Activated CD4-positive, alpha-beta T cell treated with anti-CD3 and anti-CD28 coated beads, Interleukin-2, Interleukin-4, amounts not matched to agents 100 ng/mL and 50 ng/mL, durations not matched to agents 16 hours and 8 hours (primary cell): ENCODE data around the gene NR5A2.
A peak's percentile ranks its signal among the peaks of the same experiment; 100 is the strongest.

ENCODE experiments used
- DNase-seq: peaks from one replicate; pipeline ENCODE4 v3.0.0-alpha.2; 2020; ENCODE audit warnings: low spot score

The NR5A2 gene

DNA sequence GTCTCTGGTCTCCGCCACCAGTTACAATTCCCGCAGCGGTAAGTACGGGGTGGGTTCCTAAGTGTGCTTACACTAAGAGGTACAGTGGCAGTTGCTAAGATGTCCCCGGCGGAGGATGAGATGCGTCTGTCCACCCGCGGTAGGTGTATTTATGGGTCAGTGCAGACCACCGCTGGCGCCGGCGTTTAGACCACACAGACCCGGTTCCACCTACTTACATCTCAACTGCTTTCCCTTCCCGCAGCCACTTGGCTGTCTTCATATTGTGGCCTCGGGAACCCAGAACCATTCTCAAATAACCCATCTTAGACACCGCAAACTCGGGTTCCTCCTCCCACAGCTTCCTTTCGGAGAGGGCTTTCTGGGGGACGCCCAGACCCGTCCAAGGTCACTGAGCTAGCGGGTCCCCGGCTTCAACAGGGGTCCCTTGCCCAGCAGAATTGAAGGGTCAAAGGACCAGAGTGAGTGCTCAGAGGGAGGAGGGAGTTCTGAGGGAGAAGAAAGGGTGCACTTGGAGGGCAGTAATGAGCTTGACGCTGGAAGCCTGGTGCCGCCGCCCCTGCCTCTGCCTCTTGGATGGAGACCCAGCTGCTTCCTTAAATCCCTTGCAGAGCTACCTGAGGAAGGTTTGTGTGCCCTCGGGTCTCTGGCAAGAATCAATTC lies 8.6 kb downstream of the NR5A2 start:
- no peak for DNase-seq

DNA sequence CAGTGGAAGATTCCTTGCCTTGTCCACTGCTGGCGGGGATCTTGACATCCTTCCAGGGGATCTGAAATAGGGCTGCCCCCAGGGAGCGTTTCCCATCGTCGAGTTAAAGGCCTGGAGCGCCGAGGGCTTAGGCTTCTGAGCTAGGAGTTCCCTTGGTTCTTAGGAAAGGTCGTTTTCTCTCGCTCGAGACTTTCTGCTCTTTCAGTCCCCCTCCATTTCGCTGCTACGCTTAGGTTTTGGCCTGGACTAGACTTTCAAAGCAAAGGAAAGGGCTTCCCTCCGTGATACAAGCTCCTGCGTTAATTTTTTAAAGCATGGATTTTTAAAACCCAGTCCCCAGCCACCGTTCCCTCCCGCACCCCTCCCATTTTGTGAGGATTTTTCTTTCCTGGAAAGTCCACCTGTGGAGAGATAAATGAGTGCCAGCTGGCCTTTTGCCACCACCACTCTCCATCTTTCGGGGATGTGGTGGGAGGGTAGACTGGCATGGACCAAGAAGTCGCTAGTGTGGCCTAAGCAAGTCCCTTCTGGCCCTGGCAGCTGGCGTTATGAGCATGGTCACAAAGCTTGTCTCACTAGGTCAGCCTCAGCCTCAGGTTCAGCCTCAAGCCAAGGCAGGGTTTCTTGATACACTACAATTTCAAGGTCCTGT lies 9.2 kb downstream of the NR5A2 start:
- no peak for DNase-seq

DNA sequence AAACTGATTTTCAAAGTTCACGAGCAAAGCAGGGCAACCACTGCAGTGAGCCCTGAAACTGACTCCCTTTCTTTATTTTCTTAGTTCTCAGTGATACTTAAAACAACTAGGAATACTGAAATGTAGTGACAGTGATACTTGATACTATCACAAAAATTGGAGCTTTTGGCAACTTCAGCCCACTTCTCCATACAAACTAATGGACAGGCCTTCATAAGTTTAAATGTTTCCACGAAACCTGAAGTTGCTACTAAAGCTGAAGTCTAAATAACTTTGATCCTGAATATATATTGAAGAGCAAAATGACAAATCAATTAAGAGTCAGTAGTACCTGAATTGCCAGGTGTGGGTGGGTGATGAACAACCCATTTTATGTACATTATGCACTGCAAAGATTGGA lies 10.0 kb downstream of the NR5A2 start:
- DNase-seq = no peak

DNA sequence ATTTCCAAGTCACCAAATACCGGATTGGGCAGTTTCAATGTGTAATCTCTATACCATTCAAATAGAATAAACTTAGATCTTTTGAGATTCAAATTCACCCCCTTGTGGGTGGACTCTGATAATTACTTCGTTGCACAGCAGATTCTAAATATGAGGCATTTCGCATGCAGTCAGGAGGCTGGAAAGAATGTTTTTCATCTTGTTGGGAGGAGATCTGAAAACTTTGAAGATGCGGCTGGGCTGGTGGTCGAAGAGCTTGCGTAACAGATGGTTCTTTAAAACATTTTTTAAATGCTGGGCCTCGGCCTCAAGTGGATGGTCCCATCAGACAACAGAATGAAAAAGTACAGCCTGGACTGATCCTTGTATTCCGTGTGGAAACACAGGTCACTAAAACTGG lies 10.4 kb downstream of the NR5A2 start:
- no peak for DNase-seq

DNA sequence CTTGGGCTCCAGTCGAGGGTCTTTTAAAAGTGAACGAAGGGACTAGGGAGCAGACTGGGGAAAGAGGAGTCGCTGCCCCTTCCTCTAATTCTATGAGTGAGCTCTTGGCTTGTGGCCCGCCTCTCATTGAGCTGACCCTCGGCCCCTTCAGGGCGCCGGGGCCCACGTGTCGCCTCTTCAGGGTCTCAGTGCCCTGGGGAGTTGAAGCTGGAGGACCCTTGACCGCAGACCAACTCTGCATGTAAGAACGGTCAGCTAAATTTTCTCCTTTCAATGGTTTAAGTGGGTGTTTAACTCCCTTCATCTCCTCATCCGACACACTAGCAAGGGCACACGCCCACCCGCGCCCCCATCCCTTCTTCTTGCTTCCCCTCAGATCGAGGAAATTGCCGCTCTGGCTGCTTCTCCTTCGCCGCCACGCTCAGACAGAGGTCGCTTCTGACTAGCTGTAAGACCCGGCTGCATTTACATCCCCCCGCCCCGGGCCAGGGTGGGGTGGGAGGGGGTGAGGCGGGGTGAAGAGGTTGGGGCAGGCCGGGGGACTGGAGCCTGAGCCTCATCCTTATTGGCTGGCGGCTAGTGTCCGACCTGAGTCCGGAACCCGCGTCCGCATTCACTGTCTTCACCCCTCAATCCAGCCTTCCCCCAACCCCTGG lies 10.9 kb downstream of the NR5A2 start:
- no peak for DNase-seq

DNA sequence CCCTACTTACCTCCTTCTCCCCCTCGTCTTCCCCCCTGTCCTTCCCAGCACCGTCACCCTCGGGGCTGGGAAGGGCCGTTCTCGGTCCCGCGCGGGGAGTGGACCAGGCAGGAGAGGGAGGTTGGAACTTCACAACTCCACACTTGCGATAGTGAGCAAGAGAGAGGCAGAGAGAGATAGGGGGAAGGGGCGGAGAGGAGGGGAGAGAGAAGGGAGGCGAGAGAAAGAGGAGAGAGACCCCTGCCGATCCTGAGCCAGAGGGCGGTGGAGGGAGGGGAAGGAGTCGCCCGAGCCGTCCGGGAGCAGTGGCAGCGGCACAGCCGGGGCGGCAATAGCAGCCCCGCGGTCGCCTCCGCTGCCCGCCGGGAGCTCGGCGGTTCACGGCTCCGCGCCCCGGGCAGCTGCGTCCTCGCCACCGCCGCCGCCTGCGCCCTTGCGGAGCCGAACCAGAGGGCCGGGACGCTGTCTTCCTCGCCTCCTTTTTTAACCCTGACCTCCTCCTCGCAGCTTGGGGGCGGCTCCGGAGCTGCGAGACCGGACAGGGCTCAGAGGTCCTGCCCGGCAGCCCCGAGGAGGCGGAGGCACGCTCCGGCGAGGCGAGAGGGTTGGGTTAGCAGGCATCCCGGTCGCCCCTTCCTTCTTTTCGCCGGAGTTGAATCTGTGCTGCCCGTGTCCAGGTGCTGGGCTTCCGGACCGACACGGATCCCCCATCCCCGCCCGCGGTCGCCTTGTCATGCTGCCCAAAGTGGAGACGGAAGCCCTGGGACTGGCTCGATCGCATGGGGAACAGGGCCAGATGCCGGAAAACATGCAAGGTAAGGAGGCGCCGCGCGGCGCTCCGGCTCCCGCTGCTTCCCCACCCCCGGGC lies 11.7 kb downstream of the NR5A2 start:
- peak; percentile 9 for DNase-seq

DNA sequence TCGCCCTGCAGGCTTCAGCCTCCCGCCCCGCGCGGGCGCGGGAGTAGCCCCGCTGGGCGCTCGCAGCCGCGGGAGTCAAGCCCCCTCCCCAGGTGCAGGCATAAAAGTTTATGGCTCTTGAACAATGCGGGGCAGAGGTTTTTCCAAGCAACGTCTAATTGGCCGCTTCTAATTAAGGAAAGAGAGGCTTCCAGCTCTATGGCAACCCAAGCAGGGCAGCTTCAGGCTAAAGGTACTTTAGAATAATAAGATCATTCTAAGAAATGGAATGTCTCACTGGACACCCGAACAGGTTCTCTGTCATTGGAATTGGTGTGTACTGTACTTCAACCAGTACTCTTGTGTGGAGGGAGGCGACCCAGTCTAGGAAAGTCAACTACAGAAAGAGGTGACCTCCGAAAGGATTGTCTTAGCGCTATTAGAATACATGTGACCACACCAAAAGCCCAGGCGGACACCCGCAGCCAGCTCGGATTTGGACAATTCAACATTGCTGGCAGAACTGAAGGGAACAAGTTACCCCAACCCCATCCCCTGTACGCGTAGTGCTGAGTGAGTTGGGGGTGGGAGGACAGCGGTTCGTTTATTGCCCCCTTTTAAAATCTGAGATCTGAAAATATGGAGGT lies 12.5 kb downstream of the NR5A2 start:
- no peak for DNase-seq

DNA sequence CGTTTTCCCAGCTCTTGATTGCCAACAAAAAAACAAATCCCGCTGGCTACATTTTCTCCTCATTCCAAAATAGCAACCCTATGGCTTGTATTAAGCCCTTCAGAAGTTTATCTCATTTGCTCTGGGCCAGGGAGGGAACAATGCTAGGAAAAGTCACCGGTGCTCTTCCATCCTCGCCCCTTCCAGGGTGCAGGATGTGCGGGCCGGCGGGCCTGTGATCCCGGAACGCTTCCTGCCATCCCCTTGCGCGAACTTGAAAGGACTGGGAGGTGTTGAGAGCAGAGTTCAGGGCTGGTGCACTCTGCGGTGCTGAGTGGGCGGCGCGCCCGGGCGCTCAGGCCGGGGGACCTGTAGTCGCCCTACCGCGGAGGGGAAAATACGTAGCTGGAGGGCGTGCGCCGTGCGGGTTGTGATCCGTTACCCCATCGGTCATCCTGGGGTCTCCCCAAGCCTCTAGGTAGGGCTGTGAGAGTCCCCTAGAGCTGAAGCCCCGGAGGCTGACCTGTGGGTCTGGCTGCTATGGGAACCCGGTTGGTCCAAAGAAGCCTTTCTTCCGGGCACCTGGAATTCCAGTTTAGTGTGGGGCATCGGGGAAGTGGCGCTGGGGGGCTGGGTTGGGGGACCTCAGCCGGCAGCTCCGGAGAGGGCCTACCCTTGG lies 13.1 kb downstream of the NR5A2 start:
- no peak for DNase-seq

DNA sequence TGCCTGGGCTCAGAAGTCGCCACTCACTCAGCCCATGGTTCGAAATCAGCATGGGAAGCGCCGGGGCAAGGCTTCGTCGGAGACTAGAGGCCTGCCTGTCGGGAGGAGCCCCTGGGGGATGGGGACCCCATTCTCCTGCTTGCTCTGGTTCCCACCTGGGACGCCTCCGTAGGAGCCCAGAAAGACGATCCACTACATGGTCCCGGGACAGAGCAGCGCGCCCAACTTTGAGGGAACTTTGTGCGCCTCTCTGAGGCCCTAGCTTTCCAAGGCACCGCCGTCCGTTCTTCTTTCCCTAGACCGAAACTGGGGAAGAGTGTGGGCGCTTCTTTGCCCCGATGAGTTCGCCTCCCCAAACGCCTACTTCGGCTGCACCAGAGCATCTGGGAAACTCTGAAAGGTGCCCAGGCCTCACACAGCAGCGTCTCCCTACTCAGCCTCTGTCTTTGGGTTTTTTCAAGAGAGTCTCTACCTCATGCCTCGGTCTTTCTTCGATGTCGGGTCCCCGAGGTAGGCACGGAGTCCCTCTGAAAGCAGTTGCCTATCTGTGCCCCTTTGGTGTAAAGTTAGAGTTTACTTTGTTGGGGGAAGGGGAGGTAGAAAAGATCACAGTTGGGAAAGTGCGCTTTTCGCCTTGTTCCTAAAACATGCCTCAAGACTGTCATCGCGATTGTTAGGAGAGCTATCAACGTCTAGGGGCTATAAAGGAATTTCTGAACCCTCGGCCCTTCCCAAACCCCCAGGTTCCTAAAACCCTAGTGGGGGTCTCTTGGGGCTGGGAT lies 14.0 kb downstream of the NR5A2 start:
- no peak for DNase-seq

DNA sequence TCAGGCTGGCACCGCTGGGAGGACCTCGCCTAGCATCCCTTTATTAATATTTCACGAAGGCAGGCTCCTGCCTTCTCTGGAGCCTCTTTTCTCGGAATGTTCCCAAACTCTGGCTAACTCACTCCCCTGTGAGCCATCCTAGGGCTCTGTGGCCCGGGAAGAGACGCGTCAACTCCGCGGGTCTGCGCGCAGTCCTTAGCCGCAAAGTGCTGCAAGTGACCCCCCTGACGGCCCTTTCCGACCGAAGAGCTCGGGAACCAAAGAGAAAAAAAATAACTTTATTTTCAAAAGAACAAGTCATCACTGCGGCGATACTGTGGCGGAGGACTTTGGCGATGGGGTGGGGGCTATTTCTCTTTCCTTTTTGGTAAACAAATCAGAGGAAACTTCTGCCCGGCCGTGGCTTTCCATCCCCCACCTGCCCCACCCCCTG lies 14.6 kb downstream of the NR5A2 start:
- DNase-seq = no peak

DNA sequence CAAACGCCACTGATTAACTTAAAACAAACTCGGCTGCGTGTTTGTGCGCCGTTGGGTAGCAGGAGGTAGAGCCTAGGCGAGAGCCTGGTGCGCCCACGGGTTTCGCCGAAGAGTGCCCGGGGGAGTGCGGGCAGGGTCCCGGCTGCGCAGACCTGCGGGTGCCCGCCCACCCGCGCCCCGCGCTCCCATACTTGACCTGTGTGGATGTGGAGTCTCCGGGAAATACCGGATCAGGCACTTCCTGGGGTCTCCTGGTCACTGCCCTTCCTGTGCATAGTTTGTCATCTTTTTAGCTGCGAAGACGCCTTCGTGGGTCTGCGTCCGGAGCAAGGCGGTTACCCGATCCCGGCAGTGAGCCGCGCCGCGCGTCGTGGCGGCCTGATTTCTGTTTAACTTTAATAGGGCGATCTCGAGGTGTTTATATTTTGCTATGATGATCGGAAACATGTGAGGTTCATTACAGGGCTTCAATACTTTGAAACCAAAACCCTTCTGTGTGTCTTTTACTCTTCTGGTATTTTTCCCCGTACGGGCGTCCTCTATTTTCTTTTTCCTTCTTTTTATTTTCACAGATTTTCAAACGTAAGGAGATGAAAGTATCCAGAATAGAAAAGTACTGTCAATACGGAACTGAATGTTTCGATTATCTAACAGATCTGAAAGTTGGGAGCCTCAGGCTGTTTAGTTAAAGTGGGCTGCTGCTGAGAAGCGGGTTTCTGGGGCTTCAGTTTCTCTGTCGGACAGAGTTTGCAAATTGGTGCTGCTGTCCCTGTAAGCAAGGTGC lies 15.2 kb downstream of the NR5A2 start:
- no peak for DNase-seq

DNA sequence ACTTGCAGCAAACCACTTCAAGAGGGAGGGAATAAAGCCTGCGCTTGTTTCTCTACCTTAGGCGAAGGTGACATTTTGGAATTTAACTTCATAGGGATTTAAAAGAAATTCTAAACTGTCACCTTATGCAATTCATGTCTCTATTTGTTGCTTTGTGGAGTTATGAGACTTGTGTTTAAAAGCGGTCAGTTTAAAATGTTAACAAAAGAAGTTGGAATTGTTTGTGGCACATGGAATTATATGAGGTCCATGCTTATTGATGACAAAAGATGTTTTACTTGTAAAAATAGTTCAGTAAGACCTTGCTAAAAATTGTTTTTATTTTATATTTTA lies 15.8 kb downstream of the NR5A2 start:
- no peak for DNase-seq

DNA sequence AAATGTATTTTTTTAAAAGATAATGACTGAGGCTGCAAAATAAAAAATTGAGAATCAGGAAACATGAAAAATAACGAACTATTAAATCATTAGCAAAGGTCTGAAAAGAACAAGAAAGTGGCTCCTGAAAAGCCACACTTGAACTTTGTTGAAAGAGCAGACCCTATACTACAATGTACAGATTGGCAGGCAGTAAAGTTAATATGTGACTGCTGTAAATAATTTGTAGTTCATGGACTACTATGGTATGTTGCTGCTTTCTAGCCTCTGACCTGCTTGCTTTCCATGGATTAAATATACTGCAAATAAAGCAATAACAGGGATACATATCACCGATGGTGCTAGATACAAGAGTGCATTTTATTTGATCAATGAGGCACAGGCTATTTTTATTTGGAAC lies 18.6 kb downstream of the NR5A2 start:
- DNase-seq = no peak

DNA sequence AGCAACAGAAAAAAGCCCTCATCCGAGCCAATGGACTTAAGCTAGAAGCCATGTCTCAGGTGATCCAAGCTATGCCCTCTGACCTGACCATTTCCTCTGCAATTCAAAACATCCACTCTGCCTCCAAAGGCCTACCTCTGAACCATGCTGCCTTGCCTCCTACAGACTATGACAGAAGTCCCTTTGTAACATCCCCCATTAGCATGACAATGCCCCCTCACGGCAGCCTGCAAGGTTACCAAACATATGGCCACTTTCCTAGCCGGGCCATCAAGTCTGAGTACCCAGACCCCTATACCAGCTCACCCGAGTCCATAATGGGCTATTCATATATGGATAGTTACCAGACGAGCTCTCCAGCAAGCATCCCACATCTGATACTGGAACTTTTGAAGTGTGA lies 20.7 kb downstream of the NR5A2 start:
- DNase-seq = no peak

DNA sequence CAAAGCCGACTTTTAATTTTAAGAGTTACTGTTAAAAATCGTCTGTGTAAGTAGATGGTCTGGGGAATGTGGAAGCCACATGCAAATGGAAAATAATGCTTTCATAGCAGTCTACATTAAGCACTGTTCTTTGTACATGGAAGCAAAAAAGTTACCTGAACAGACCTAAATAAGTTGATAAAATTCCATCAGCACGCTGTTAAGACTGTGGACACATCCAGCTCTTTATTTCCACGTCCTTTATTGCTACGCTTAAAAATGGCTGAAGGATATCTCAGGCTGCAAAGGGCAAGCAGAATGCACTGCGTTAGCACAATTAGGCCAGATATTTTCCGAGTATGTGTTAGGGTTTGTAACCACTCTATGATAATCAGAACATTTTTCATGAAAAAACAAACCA lies 22.3 kb downstream of the NR5A2 start:
- no peak for DNase-seq

DNA sequence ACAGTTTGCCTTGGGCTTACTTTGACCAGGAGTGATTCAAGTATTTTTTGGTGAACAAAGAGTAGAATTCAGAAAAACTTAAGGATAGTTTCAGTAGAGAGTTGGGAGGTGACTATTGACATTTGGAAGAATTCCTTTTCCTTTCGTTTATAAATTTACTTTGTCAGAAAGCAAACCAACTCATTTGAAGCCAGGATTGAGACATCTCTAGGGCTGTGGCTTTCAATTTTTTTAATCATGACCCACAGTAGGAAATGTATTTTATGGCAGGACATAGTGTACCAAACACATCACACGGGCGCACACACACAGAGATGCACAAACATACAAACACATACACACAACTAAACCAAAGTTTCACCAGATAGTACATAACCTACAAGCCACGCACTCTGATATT lies 24.1 kb downstream of the NR5A2 start:
- no peak for DNase-seq

DNA sequence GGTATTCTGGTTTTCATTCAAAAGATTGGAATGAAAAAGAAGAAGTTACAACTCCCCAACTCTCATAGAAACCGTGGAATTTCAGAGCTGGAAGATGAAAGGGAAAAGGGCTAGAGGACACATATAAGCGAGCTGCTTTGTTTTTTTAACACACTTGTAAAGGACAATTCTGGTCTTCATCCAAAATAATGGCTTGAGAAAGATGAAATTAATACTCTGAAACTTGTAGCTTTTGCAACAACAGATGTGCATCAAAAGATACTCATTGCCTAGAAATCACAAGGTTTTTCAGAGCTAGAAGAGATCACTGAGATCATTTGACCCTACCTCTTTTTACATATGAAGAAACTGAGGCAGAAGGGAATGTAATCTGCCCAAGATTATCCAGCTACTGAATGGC lies 25.6 kb downstream of the NR5A2 start:
- DNase-seq = no peak

DNA sequence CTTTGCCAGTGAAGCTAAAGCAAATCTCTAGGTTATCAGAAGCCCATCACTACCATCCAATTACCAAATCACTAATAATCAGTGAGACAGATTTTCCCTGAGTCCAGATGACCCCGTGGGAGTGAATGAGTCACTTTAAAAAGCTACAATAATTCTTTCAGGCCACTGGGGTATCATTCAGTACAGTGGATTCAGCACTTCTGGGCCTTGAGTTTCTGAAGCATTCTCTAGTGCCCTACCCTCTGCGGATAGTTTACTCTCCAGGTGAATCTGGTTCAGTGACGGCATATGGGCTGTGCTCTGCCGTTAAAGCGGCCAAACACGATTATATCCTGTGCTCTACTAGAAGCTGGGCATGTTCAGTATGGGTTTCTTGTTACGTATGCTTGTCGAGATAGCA lies 26.1 kb downstream of the NR5A2 start:
- no peak for DNase-seq

DNA sequence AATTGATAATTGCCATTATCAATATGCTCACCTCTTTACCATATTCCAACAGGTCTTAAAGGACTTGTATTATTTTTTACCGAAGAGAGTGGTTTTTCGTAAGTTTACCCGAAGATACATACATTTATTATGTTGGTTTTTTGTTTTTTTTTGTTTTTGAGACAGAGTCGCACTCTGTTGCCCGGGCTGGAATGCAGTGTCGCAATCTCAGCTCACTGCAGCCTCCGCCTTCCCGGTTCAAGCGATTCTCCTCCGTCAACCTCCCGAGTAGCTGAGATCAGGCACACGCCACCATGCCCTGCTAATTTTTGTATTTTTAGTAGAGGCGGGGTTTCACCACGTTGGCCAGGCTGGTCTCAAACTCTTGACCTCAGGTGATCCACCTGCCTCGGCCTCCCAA lies 30.8 kb downstream of the NR5A2 start:
- DNase-seq = no peak

DNA sequence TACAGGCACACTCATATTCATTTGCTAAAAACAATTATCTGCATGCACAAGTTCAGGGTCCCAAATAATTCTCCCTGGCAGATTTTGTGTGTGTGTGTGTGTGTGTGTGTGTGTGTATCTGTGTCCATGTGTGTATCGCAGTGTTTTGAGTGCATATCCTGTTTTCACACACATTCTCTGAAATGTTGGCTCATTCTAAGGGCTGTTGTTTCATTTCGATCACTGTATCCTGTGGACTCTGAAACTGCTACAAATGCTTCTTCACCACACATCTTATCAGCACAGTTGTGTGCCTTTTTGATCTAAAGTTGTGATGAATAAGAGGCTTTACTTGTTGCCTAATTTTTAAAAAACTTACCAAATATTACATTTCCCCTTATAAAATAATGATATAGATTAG lies 34.6 kb downstream of the NR5A2 start:
- no peak for DNase-seq
